Skin of body (tissue), 3 donors: Measurements from ENCODE around the gene PCBP2. TPM values are rescaled to one million over a fixed set of nuclear protein-coding genes. Genes with fewer than 3 reads are reported as not detected.
A peak's percentile ranks its signal among the peaks of the same experiment; 100 is the strongest.

ENCODE experiments used
- DNase-seq: peaks from one replicate; lab custom pipeline; 2025; lab: John Stamatoyannopoulos, UW
- small RNA-seq: library from RNA; depleted of rRNA; stranded (forward); fragments of <200 nt; gene quantifications from one replicate; pipeline ENCODE3, GENCODE V24; 2014; ENCODE audit warnings: low replicate concordance
- total RNA-seq: library from RNA; depleted of rRNA; stranded (reverse); fragments of >200 nt; gene quantifications from one replicate; pipeline ENCODE4 v1.2.3, GENCODE V29; 2014

Gene PCBP2
- total RNA-seq, 1 donor from 2014 or later = 304 TPM

DNA sequence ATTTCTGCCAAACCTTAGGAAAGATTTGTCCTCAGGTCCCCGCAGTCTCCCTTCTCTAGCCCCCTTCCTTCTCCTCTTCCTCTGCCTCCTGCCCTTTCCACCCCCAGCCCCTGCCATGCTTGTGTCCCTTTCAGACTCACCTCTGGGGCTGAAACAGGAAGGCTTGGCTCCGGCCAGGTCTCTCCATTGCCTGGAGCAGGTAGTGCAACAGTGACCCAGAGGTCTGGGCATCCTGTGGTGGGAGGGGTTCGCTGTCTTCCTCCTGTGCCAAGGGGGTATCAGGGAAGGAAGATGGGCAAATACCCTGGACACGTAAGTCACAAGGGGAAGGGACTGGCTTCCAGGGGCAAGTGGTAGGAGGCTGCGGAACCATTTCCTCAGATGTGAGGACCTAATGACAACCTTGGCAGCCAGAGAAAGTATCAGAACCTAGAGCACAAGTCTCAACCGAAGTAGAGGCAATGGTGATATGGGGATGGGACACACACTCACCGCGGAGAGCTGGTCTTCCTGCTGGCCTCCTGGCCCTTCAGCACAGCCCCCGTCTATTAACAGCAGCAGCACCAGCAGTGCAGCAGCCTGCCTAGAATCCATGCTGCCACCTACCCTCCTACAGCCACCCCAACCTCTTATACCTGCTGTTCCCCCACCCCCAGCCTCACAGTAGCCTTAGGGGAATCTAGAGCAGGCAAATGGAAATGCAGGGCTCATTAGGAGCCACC, 55.1 kb downstream of the PCBP2 start, which contains the start of gene NPFF:
Gene NPFF (minus strand): TSS at position 604 of the 722 bp plus-strand sequence. CDS start 10 bp downstream, at position 594.
- no peak for DNase-seq

DNA sequence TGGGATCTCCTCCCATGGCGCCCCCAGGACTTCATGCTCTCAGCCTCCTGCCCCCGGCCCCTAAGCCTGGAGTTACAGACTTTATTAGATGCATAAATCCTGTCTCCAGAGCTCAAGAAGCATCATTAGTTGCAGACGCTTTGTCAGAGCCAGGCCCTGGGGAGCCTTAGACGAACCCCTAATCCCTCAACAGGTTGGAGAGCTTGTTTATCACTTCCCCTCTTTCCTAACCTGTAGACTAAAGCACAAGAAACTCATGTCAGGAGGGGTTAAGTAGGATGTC, 55.6 kb downstream of the PCBP2 start:
- no peak for DNase-seq

DNA sequence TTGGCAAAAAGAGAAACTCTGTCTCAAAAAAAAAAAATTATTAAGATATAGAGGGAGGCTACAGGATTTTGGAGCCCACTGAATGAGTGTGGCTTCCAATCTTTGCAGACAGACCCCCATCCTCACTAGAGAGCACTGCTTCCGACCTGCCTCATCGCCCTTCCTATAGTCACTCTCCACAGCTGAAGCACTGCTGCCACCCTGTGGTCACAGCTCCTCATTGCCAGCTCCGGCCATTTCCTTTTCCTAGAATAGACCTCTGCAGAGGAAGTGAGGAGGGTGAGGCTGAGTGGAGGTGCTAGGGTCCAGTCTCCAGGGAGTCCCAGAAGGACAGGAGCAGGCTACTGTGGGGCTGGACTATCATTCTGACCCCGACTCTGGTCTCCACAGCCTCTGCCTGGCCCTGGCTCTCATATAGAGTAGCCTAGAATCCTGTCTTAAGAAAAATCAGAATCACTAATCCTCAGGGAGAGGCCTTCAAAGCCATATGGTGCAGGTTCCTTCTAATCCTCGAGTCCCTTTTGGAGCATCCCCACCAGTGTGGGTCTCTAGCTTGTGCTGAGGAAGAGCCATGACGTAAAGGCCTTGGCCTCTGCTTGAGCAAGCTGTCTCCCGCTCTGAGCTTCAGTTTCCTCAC, 56.8 kb downstream of the PCBP2 start:
- DNase-seq = peak; percentile 51

GRCh38 chr12:53510181-53510812, 58.4 kb downstream of the PCBP2 start:
- no peak for DNase-seq

DNA sequence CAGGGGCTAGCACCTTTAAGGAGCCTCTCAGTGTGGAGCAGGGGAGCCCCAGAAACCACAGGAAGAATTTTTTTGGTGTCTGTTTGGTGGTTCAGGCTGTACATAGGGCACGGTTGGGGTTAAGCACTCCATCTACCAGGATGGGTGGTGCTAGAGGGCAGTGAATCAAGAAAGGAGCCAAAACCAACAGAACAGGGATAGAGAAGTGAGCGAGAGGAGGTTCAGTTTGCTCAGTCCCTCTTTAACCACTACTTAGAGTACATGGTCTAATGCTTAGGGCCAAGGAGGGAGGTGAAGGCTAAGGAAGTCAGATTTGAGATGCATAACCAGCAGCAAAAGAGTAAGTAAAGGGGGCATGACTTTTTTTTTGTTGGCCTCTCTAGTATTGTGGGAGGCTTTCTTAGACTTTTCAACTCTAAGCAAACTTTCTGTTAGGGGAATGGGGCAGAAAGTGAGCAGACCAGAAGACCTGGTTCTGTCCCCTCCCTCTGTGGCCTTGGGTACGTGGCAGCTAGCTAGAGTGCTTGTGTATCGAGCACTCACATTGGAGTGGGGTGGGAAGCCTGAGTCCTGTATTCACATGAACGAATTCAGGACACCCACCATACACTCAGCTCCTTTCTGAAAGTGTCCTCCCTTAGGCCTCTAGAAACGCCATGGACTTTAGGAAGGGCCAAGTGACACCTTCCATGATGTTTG, 62.0 kb downstream of the PCBP2 start:
- DNase-seq = no peak

GRCh38 chr12:53514628-53515290, 62.9 kb downstream of the PCBP2 start:
- DNase-seq = no peak

GRCh38 chr12:53515291-53515680, 63.4 kb downstream of the PCBP2 start:
- no peak for DNase-seq

- DNase-seq = no peak
These were observed 65.0 kb downstream of the PCBP2 start for GRCh38 chr12:53516758-53517455.

GRCh38 chr12:53518381-53518780, 66.5 kb downstream of the PCBP2 start:
- DNase-seq = no peak

- DNase-seq = no peak
These were observed 71.2 kb downstream of the PCBP2 start for GRCh38 chr12:53523131-53523530.

- DNase-seq = no peak
These were observed 72.6 kb downstream of the PCBP2 start for GRCh38 chr12:53524476-53524875.

GRCh38 chr12:53530061-53530460, 78.2 kb downstream of the PCBP2 start:
- DNase-seq = no peak

Small RNA genes lying within 50 kb of the gene (small RNA-seq; reads per million reads assigned to genes)
- not detected for gene AC023509.3

Other genes with a start within 250 kb of the PCBP2 start
- gene ITGB7, start 244.9 kb upstream of the PCBP2 start, total RNA-seq = 2.5 TPM
- gene RARG, start 219.9 kb upstream of the PCBP2 start, total RNA-seq = 65.2 TPM
- 5.6 TPM for gene ESPL1, start 183.8 kb upstream of the PCBP2 start, total RNA-seq
- 421 TPM for gene PFDN5, start 156.6 kb upstream of the PCBP2 start, total RNA-seq
- gene MYG1, start 152.4 kb upstream of the PCBP2 start, total RNA-seq = 19.8 TPM
- 28.0 TPM for gene AAAS, start 130.5 kb upstream of the PCBP2 start, total RNA-seq
- 0.30 TPM for gene SP7, start 115.7 kb upstream of the PCBP2 start, total RNA-seq
- 43.6 TPM for gene SP1, start 71.9 kb upstream of the PCBP2 start, total RNA-seq
- gene AMHR2, start 28.2 kb upstream of the PCBP2 start, total RNA-seq = not detected
- 18.2 TPM for gene PRR13, start 10.4 kb upstream of the PCBP2 start, total RNA-seq
- 12.8 TPM for gene MAP3K12, start 47.4 kb downstream of the PCBP2 start, total RNA-seq
- 23.8 TPM for gene TARBP2, start 49.2 kb downstream of the PCBP2 start, total RNA-seq
- gene NPFF, start 55.4 kb downstream of the PCBP2 start, total RNA-seq = 0.59 TPM
- 23.7 TPM for gene ATF7, start 174.3 kb downstream of the PCBP2 start, total RNA-seq
- gene ATP5MC2, start 224.0 kb downstream of the PCBP2 start, total RNA-seq = 115 TPM